ENCODE measurements around the gene A1CF.

DNA sequence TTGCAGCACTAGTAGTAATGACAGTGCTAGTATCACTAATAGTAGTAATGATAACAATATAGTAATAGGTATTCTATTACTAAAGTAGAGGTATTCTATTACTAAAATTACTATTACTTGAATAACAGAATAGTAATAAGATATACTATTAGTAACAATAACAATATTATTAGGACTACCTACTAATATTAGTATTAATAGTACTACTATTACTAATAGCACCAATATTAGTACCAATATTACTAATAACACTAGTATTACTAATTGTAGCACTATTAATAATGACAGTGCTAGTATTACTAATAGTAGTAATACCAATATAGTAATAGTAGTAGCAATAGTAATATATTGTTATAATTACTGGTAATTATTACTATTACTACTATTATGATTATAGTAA is 24.1 kb downstream of the A1CF start:
- no peak for TF ChIP-seq TAF1 (IDR thresholded peaks at IDR 0.05; ENCODE audit: borderline replicate concordance, low read depth, low read length)
- TF ChIP-seq FOXM1 (IDR thresholded peaks at IDR 0.05; ENCODE audit: low read depth, low read length): no peak
- TF ChIP-seq JUNB (IDR thresholded peaks at IDR 0.05): no peak
- TF ChIP-seq, protein P1, sequence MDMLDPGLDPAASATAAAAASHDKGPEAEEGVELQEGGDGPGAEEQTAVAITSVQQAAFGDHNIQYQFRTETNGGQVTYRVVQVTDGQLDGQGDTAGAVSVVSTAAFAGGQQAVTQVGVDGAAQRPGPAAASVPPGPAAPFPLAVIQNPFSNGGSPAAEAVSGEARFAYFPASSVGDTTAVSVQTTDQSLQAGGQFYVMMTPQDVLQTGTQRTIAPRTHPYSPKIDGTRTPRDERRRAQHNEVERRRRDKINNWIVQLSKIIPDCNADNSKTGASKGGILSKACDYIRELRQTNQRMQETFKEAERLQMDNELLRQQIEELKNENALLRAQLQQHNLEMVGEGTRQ (IDR thresholded peaks at IDR 0.05; ENCODE audit: borderline replicate concordance, low read depth, low read length): no peak
- TF ChIP-seq RAD21 (IDR thresholded peaks at IDR 0.05; ENCODE audit: insufficient read depth, low read depth, low read length): no peak

All from GM12878 (cell line).